SK-N-SH treated with all-trans-retinoic acid at 6 μM for 48 hours (cell line): ENCODE results near the gene MAPK12.

Experiments
- ATAC-seq: fragments of 200-7000 bp; cut with Tn5 transposase; 3 replicates; pipeline ENCODE4 v1.9.1; 2020; ENCODE audit warnings: mild to moderate bottlenecking, moderate library complexity
- ARNTL ChIP-seq: fragments of 450-650 bp; formaldehyde crosslinking; IDR thresholded peaks from 2 replicates; pipeline ENCODE4 v1.5.0; 2020; ENCODE audit warnings: low read depth, mild to moderate bottlenecking, moderate library complexity, borderline replicate concordance
- BACH2 ChIP-seq: fragments of 250-450 bp; sonication (Bioruptor Pico); IDR thresholded peaks from 2 replicates; pipeline ENCODE4 v1.9.0; 2021; ENCODE audit warnings: mild to moderate bottlenecking, borderline replicate concordance
- CSDC2 ChIP-seq: fragments of 250-450 bp; sonication (Bioruptor Pico); IDR thresholded peaks from 2 replicates; pipeline ENCODE4 v1.5.0; 2020; ENCODE audit warnings: mild to moderate bottlenecking, moderate library complexity
- ESRRG ChIP-seq: fragments of 250-450 bp; sonication (Bioruptor Pico); IDR thresholded peaks from 2 replicates; pipeline ENCODE4 v1.6.1; 2021; ENCODE audit warnings: mild to moderate bottlenecking
- GLIS3 ChIP-seq: fragments of 250-450 bp; sonication (Bioruptor Pico); IDR thresholded peaks from 2 replicates; pipeline ENCODE4 v1.5.0; 2020; ENCODE audit warnings: mild to moderate bottlenecking, moderate library complexity
- ISL1 ChIP-seq: fragments of 250-450 bp; sonication (Bioruptor Pico); IDR thresholded peaks from 2 replicates; pipeline ENCODE4 v2.1.2; 2022; ENCODE audit warnings: mild to moderate bottlenecking, moderate library complexity
- OSR1 ChIP-seq: fragments of 250-450 bp; sonication (Bioruptor Pico); IDR thresholded peaks from 2 replicates; pipeline ENCODE4 v1.8.0; 2022; ENCODE audit warnings: moderate library complexity, mild to moderate bottlenecking, inconsistent platforms
- PPARA ChIP-seq: fragments of 250-450 bp; sonication (Bioruptor Pico); IDR thresholded peaks from 2 replicates; pipeline ENCODE4 v1.5.0; 2020; ENCODE audit warnings: mild to moderate bottlenecking, borderline replicate concordance
- RARB ChIP-seq: fragments of 250-450 bp; sonication (Bioruptor Pico); IDR thresholded peaks from 2 replicates; pipeline ENCODE4 v1.8.0; 2021; ENCODE audit warnings: mild to moderate bottlenecking, moderate library complexity
- SNAI2 ChIP-seq: fragments of 250-450 bp; sonication (Bioruptor Pico); IDR thresholded peaks from 2 replicates; pipeline ENCODE4 v1.5.0; 2020; ENCODE audit warnings: mild to moderate bottlenecking, moderate library complexity
- TCF4 ChIP-seq: fragments of 250-450 bp; sonication (Bioruptor Pico); IDR thresholded peaks from 2 replicates; pipeline ENCODE4 v1.8.0; 2021; ENCODE audit warnings: mild to moderate bottlenecking, moderate library complexity, borderline replicate concordance
- TSHZ2 ChIP-seq: fragments of 250-450 bp; sonication (Bioruptor Pico); IDR thresholded peaks from 2 replicates; pipeline ENCODE4 v1.5.0; 2020; ENCODE audit warnings: mild to moderate bottlenecking, moderate library complexity
- ZC3H10 ChIP-seq: fragments of 250-450 bp; sonication (Bioruptor Pico); IDR thresholded peaks from 2 replicates; pipeline ENCODE4 v1.5.1; 2021; ENCODE audit warnings: mild to moderate bottlenecking, moderate library complexity
- ZFP3 ChIP-seq: fragments of 250-450 bp; sonication (Bioruptor Pico); IDR thresholded peaks from 2 replicates; pipeline ENCODE4 v1.5.0; 2020; ENCODE audit warnings: mild to moderate bottlenecking, moderate library complexity
- ZFP30 ChIP-seq: fragments of 450-650 bp; formaldehyde crosslinking; IDR thresholded peaks from 2 replicates; pipeline ENCODE4 v1.5.0; 2022; ENCODE audit warnings: mild to moderate bottlenecking, moderate library complexity
- ZNF565 ChIP-seq: fragments of 450-650 bp; formaldehyde crosslinking; conservative IDR thresholded peaks from 2 replicates; pipeline ENCODE4 v1.5.0; 2020; ENCODE audit warnings: low read depth, mild to moderate bottlenecking, moderate library complexity
- ZNF70 ChIP-seq: fragments of 450-650 bp; formaldehyde crosslinking; IDR thresholded peaks from 2 replicates; pipeline ENCODE4 v1.5.0; 2020; ENCODE audit warnings: mild to moderate bottlenecking, moderate library complexity
- ZNF8 ChIP-seq: fragments of 450-650 bp; formaldehyde crosslinking; IDR thresholded peaks from 2 replicates; pipeline ENCODE4 v1.5.0; 2020; ENCODE audit warnings: mild to moderate bottlenecking, moderate library complexity
- TF ChIP-seq, protein P1 (sequence below): fragments of 250-450 bp; sonication (Bioruptor Pico); IDR thresholded peaks from 2 replicates; pipeline ENCODE4 v1.5.1; 2020; ENCODE audit warnings: low read depth, mild to moderate bottlenecking, moderate library complexity
- TF ChIP-seq, protein P2 (sequence below): fragments of 250-450 bp; sonication (Bioruptor Pico); IDR thresholded peaks from 2 replicates; pipeline ENCODE4 v1.5.1; 2021; ENCODE audit warnings: mild to moderate bottlenecking, moderate library complexity
- TF ChIP-seq, protein P3 (sequence below): fragments of 250-450 bp; sonication (Bioruptor Pico); IDR thresholded peaks from 2 replicates; pipeline ENCODE4 v1.8.0; 2021; ENCODE audit warnings: low read depth, mild to moderate bottlenecking, moderate library complexity, borderline replicate concordance
- TF ChIP-seq, protein P4 (sequence below): fragments of 250-450 bp; sonication (Bioruptor Pico); IDR thresholded peaks from 2 replicates; pipeline ENCODE4 v1.8.0; 2020; ENCODE audit warnings: mild to moderate bottlenecking, moderate library complexity, borderline replicate concordance

The MAPK12 gene

DNA sequence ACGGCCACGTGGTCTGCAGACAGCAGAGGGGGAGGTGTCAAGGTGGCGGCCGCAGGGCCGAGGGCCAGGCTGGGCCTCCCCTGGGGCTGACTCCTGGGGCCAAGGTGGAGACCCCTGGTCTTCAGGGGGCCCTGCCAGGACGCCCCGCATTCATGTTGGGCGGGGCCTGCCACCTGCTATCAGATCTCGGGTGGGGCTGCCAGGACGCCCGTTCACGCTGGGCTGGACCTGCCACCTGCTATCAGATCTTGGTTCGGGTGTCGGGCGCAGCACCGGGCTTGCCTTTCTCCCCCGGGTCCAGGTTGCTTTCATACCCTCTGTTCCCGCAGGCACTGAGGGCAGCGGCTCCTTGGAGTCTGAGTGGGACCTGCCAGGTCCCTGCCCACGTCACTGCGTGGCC, 24.8 kb upstream of the MAPK12 start:
- no peak for ATAC-seq
- TF ChIP-seq TSHZ2 (CRISPR knock-in tag) (no peak), CSDC2 (no peak), ZNF565 (CRISPR knock-in tag) (no peak), BACH2 (CRISPR knock-in tag) (no peak), TCF4 (CRISPR knock-in tag) (no peak), ZNF70 (CRISPR knock-in tag) (no peak), ARNTL (no peak), OSR1 (CRISPR knock-in tag) (no peak), PPARA (CRISPR knock-in tag) (no peak), ISL1 (CRISPR knock-in tag) (no peak), SNAI2 (CRISPR knock-in tag) (no peak), ZNF8 (no peak), ZFP3 (no peak), ZC3H10 (CRISPR knock-in tag) (no peak), ZFP30 (CRISPR knock-in tag) (no peak)
- TF ChIP-seq, protein P1, sequence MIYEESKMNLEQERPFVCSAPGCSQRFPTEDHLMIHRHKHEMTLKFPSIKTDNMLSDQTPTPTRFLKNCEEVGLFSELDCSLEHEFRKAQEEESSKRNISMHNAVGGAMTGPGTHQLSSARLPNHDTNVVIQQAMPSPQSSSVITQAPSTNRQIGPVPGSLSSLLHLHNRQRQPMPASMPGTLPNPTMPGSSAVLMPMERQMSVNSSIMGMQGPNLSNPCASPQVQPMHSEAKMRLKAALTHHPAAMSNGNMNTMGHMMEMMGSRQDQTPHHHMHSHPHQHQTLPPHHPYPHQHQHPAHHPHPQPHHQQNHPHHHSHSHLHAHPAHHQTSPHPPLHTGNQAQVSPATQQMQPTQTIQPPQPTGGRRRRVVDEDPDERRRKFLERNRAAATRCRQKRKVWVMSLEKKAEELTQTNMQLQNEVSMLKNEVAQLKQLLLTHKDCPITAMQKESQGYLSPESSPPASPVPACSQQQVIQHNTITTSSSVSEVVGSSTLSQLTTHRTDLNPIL (CRISPR knock-in tag): no peak
- TF ChIP-seq, protein P2, sequence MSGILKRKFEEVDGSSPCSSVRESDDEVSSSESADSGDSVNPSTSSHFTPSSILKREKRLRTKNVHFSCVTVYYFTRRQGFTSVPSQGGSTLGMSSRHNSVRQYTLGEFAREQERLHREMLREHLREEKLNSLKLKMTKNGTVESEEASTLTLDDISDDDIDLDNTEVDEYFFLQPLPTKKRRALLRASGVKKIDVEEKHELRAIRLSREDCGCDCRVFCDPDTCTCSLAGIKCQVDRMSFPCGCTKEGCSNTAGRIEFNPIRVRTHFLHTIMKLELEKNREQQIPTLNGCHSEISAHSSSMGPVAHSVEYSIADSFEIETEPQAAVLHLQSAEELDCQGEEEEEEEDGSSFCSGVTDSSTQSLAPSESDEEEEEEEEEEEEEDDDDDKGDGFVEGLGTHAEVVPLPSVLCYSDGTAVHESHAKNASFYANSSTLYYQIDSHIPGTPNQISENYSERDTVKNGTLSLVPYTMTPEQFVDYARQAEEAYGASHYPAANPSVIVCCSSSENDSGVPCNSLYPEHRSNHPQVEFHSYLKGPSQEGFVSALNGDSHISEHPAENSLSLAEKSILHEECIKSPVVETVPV: no peak
- TF ChIP-seq, protein P3, sequence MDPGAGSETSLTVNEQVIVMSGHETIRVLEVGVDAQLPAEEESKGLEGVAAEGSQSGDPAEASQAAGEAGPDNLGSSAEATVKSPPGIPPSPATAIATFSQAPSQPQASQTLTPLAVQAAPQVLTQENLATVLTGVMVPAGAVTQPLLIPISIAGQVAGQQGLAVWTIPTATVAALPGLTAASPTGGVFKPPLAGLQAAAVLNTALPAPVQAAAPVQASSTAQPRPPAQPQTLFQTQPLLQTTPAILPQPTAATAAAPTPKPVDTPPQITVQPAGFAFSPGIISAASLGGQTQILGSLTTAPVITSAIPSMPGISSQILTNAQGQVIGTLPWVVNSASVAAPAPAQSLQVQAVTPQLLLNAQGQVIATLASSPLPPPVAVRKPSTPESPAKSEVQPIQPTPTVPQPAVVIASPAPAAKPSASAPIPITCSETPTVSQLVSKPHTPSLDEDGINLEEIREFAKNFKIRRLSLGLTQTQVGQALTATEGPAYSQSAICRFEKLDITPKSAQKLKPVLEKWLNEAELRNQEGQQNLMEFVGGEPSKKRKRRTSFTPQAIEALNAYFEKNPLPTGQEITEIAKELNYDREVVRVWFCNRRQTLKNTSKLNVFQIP (CRISPR knock-in tag): no peak

GRCh38 chr22:50285568-50286229, 24.2 kb upstream of the MAPK12 start:
- TF ChIP-seq ESRRG (CRISPR knock-in tag) (no peak), TSHZ2 (CRISPR knock-in tag) (no peak), GLIS3 (CRISPR knock-in tag) (no peak), ZC3H10 (CRISPR knock-in tag) (no peak), RARB (CRISPR knock-in tag) (no peak), OSR1 (CRISPR knock-in tag) (no peak), TCF4 (CRISPR knock-in tag) (no peak), BACH2 (CRISPR knock-in tag) (no peak)
- TF ChIP-seq, protein P4, sequence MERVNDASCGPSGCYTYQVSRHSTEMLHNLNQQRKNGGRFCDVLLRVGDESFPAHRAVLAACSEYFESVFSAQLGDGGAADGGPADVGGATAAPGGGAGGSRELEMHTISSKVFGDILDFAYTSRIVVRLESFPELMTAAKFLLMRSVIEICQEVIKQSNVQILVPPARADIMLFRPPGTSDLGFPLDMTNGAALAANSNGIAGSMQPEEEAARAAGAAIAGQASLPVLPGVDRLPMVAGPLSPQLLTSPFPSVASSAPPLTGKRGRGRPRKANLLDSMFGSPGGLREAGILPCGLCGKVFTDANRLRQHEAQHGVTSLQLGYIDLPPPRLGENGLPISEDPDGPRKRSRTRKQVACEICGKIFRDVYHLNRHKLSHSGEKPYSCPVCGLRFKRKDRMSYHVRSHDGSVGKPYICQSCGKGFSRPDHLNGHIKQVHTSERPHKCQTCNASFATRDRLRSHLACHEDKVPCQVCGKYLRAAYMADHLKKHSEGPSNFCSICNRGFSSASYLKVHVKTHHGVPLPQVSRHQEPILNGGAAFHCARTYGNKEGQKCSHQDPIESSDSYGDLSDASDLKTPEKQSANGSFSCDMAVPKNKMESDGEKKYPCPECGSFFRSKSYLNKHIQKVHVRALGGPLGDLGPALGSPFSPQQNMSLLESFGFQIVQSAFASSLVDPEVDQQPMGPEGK (CRISPR knock-in tag): no peak
- TF ChIP-seq, protein P3 (CRISPR knock-in tag): no peak
- no peak for ATAC-seq
